Esophagus squamous epithelium (tissue), 4 donors: Measurements from ENCODE around the gene CSNK1G1.

Experiments used
- CTCF ChIP-seq, 6 experiments: fragments of 450-650 bp in 4 of 6; fragments of 200-600 bp in 2 of 6; sonication (generic) in 2 of 6; IDR thresholded peaks; one replicate each; pipeline ENCODE4 v1.5.1; 2016 to 2019; ENCODE audit warnings: antibody characterized with exemption in 6 of 6, mild to moderate bottlenecking in 4 of 6, moderate library complexity in 4 of 6
- POLR2A ChIP-seq, 4 donors: fragments of 450-650 bp; IDR thresholded peaks; one replicate each; pipeline ENCODE4 v1.6.1; 2017; ENCODE audit warnings: antibody characterized with exemption in 4 of 4, mild to moderate bottlenecking in 4 of 4, moderate library complexity in 3 of 4

GRCh38 chr15:64310036-64310435 is 45.9 kb downstream of the CSNK1G1 start:
- TF ChIP-seq CTCF (IDR thresholded peaks at IDR 0.05) (no peak), POLR2A (IDR thresholded peaks at IDR 0.05) (no peak)
